Astrocyte of the spinal cord (primary cell): ENCODE measurements around the gene GPR61.
A peak's percentile ranks its signal among the peaks of the same experiment; 100 is the strongest.

ENCODE experiments used
- DNase-seq: peaks from one replicate; pipeline ENCODE4 v3.0.0; 2011; ENCODE audit warnings: low read depth, low spot score
- H3K4me3 ChIP-seq: 2 replicates; pipeline ENCODE4 v1.5.1; 2011; ENCODE audit warnings: low read depth, mild to moderate bottlenecking, low read length, moderate library complexity
- CTCF ChIP-seq: IDR thresholded peaks from 2 replicates; pipeline ENCODE4 v1.5.1; 2012; ENCODE audit warnings: low read depth, mild to moderate bottlenecking, low read length, inconsistent platforms
- in situ Hi-C: cut with HindIII; loops from 2 replicates; pipeline ENCODE4 v1.10.0; 2017; ENCODE audit warnings: low sequenced_read_pairs

The GPR61 gene

DNA sequence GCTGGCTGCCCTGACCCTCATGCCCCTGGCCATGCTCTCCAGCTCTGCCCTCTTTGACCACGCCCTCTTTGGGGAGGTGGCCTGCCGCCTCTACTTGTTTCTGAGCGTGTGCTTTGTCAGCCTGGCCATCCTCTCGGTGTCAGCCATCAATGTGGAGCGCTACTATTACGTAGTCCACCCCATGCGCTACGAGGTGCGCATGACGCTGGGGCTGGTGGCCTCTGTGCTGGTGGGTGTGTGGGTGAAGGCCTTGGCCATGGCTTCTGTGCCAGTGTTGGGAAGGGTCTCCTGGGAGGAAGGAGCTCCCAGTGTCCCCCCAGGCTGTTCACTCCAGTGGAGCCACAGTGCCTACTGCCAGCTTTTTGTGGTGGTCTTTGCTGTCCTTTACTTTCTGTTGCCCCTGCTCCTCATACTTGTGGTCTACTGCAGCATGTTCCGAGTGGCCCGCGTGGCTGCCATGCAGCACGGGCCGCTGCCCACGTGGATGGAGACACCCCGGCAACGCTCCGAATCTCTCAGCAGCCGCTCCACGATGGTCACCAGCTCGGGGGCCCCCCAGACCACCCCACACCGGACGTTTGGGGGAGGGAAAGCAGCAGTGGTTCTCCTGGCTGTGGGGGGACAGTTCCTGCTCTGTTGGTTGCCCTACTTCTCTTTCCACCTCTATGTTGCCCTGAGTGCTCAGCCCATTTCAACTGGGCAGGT, 3.8 kb downstream of the GPR61 start:
- no peak for DNase-seq
- in situ Hi-C loops, result no loop called here
- no peak overlapping the region for H3K4me3 ChIP-seq
- no peak for TF ChIP-seq CTCF

- in situ Hi-C loops, result no loop called here
- no peak overlapping the region for H3K4me3 ChIP-seq
- no peak for DNase-seq
- no peak for TF ChIP-seq CTCF
Observed at GRCh38 chr1:109543988-109544735, 4.5 kb downstream of the GPR61 start.

GRCh38 chr1:109546311-109547109, 6.8 kb downstream of the GPR61 start:
- DNase-seq, result peak; percentile 86
- TF ChIP-seq CTCF, result peak; percentile 73
- in situ Hi-C loops, result no loop called here
- H3K4me3 ChIP-seq, result peak overlapping the region; percentile 0

- H3K4me3 ChIP-seq, result peak overlapping the region; percentile 79
- in situ Hi-C loops, result no loop called here
- no peak for TF ChIP-seq CTCF
- DNase-seq, result no peak
Observed at GRCh38 chr1:109547463-109548320, 8.0 kb downstream of the GPR61 start.

DNA sequence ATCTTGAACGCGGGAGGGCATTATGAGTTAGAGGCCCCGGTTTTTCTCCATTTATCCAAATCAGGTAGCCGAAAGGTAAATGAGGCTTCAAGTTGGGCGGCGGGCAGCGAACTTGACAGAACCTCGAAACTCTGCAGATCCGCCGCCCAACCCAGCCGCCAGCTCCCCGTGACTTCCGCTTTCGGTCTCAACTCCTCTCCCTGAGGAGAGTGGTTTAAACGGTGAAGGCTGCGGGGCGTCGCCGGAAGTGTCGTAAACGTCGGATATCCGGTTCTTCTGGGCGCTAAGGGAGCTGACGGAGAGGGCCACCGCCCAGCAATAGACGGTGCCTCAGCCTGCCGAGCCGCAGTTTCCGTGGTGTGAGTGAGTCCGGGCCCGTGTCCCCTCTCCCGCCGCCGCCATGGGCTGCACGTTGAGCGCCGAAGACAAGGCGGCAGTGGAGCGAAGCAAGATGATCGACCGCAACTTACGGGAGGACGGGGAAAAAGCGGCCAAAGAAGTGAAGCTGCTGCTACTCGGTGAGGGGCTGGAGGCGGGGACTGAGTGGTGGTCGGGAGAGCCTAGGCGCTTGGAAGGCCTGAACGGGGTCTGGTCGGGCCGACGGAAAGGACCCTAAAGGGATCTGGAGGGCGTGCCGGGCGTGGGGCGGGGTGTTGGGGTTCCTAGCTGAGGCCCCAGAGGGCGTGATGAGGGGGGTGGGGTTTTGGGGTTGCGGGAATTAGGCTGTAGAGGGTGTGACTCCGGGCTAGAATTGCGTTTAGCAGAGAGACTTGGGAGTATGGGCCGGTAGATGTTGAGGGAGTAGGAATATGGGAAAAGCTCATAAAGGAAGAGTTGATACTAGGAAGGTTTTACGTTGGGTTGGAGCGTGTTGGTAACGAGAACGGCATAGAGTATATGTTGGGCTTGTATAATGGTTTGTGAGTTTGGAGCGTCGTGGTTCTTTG, 8.9 kb downstream of the GPR61 start, which contains the start of gene GNAI3:
Gene GNAI3 (plus strand): TSS at position 295 of the 947 bp plus-strand sequence. CDS start 106 bp downstream, at position 401.
- no peak for TF ChIP-seq CTCF
- H3K4me3 ChIP-seq, result peak within 1 kb of the TSS; percentile 79
- peak; percentile 96 for DNase-seq
- in situ Hi-C loops, result no loop called here
